Neural progenitor cell (in vitro differentiated cells): ENCODE measurements around the gene ZMYND8. TPM values are rescaled to one million over a fixed set of nuclear protein-coding genes. Genes with fewer than 3 reads are reported as not detected.

Experiments
- DNase-seq: peaks from one replicate; pipeline ENCODE4 v3.0.0-alpha.2; 2016; ENCODE audit warnings: low spot score
- H2AFZ ChIP-seq: fragments of 200-600 bp; sonication (generic); replicated peaks from 2 replicates; pipeline ENCODE4 v1.6.1; 2016; ENCODE audit warnings: antibody characterized with exemption
- H3F3A ChIP-seq: fragments of 200-600 bp; sonication (generic); 2 replicates; pipeline ENCODE4 v1.6.1; 2016; ENCODE audit warnings: antibody characterized with exemption, low read depth
- H3K27ac ChIP-seq: fragments of 200-600 bp; sonication (generic); 2 replicates; pipeline ENCODE4 v1.5.1; 2016; ENCODE audit warnings: mild to moderate bottlenecking
- H3K27me3 ChIP-seq: fragments of 200-600 bp; sonication (generic); 2 replicates; pipeline ENCODE4 v1.6.1; 2016; ENCODE audit warnings: mild to moderate bottlenecking, moderate library complexity
- H3K36me3 ChIP-seq: fragments of 200-600 bp; sonication (generic); 2 replicates; pipeline ENCODE4 v1.5.1; 2016
- H3K4me1 ChIP-seq: fragments of 200-600 bp; sonication (generic); 2 replicates; pipeline ENCODE4 v1.6.1; 2016; ENCODE audit warnings: mixed run types
- H3K4me2 ChIP-seq: fragments of 200-600 bp; sonication (generic); 2 replicates; pipeline ENCODE4 v1.6.1; 2016
- H3K4me3 ChIP-seq: fragments of 200-600 bp; sonication (generic); 2 replicates; pipeline ENCODE4 v1.5.1; 2016
- H3K79me2 ChIP-seq: fragments of 200-600 bp; sonication (generic); 2 replicates; pipeline ENCODE4 v1.6.1; 2016; ENCODE audit warnings: low read depth
- H3K9ac ChIP-seq: fragments of 200-600 bp; sonication (generic); 2 replicates; pipeline ENCODE4 v1.6.1; 2016
- H3K9me3 ChIP-seq: fragments of 200-600 bp; sonication (generic); 2 replicates; pipeline ENCODE4 v1.5.1; 2016; ENCODE audit warnings: low read depth
- H4K20me1 ChIP-seq: fragments of 200-600 bp; sonication (generic); 2 replicates; pipeline ENCODE4 v1.6.1; 2016; ENCODE audit warnings: low read depth
- H3K27ac Mint-ChIP-seq: 3 replicates; pipeline ENCODE4 v1.8.0; 2021; ENCODE audit warnings: mixed read lengths
- H3K27me3 Mint-ChIP-seq: 2 replicates; pipeline ENCODE4 v1.8.0; 2022; ENCODE audit warnings: low read depth, mild to moderate bottlenecking, inconsistent platforms, moderate library complexity, mixed read lengths; ENCODE audit not compliant: insufficient read depth
- H3K36me3 Mint-ChIP-seq: 3 replicates; pipeline ENCODE4 v1.8.0; 2021; ENCODE audit warnings: mixed read lengths
- H3K4me1 Mint-ChIP-seq: 3 replicates; pipeline ENCODE4 v1.8.0; 2021; ENCODE audit warnings: mixed read lengths
- H3K4me3 Mint-ChIP-seq: 3 replicates; pipeline ENCODE4 v1.8.0; 2021; ENCODE audit warnings: mild to moderate bottlenecking, moderate library complexity, mixed read lengths
- H3K9me3 Mint-ChIP-seq: 3 replicates; pipeline ENCODE4 v1.8.0; 2020; ENCODE audit warnings: mixed read lengths
- EZH2 ChIP-seq: fragments of 200-600 bp; sonication (generic); IDR thresholded peaks from 2 replicates; pipeline ENCODE4 v1.6.1; 2017; ENCODE audit warnings: antibody characterized with exemption, mild to moderate bottlenecking, moderate library complexity
- EZH2phosphoT487 ChIP-seq: fragments of 200-600 bp; sonication (generic); IDR thresholded peaks from 2 replicates; pipeline ENCODE4 v1.6.1; 2017; ENCODE audit warnings: antibody characterized with exemption
- total RNA-seq: library from RNA; depleted of rRNA; stranded (reverse); fragments of >200 nt; gene quantifications from 2 replicates; pipeline ENCODE4 v1.2.3, GENCODE V29; 2015; ENCODE audit warnings: low replicate concordance
- TF ChIP-seq, protein P1 (sequence below): fragments of 200-600 bp; sonication (generic); IDR thresholded peaks from 2 replicates; pipeline ENCODE4 v1.5.1; 2017; ENCODE audit warnings: antibody characterized with exemption, mild to moderate bottlenecking

ZMYND8 gene
- total RNA-seq, 1 donor from 2014 or later = 59.4 TPM

DNA sequence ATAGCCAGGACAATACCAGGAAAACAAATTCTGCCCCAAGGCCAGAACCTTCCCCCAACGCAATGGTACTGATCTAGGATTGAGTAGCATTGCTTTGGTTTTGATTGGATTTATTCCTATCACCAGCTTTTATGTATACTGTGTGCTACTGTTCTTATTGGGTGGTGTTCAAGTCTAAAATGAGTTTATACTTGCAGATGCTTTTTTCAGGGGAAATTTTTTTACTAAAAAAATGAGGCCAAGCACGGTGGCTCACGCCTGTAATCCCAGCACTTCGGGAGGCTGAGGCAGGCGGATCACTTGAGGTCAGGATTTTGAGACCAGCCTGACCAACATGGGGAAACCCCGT, 116.8 kb downstream of the ZMYND8 start:
- TF ChIP-seq, protein P1, sequence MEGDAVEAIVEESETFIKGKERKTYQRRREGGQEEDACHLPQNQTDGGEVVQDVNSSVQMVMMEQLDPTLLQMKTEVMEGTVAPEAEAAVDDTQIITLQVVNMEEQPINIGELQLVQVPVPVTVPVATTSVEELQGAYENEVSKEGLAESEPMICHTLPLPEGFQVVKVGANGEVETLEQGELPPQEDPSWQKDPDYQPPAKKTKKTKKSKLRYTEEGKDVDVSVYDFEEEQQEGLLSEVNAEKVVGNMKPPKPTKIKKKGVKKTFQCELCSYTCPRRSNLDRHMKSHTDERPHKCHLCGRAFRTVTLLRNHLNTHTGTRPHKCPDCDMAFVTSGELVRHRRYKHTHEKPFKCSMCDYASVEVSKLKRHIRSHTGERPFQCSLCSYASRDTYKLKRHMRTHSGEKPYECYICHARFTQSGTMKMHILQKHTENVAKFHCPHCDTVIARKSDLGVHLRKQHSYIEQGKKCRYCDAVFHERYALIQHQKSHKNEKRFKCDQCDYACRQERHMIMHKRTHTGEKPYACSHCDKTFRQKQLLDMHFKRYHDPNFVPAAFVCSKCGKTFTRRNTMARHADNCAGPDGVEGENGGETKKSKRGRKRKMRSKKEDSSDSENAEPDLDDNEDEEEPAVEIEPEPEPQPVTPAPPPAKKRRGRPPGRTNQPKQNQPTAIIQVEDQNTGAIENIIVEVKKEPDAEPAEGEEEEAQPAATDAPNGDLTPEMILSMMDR = no peak
- no peak for TF ChIP-seq EZH2
- no peak for TF ChIP-seq EZH2phosphoT487
- no peak overlapping the region for H3K4me2 ChIP-seq
- no peaks in the 10 kb centered on the region for H3K4me1 ChIP-seq
- peaks cover 10% of the 10 kb centered on the region for H4K20me1 ChIP-seq
- H3K4me3 Mint-ChIP-seq = no peak overlapping the region
- no peaks in the 10 kb centered on the region for H3K9me3 ChIP-seq
- no peaks in the 10 kb centered on the region for H3K27me3 ChIP-seq
- peaks cover 15% of the 10 kb centered on the region for H3K36me3 ChIP-seq
- H3K4me3 ChIP-seq = no peak overlapping the region
- no peak overlapping the region for H3K27ac ChIP-seq
- H3K9me3 Mint-ChIP-seq = no peaks in the 10 kb centered on the region
- no peaks in the 10 kb centered on the region for H3K4me1 Mint-ChIP-seq
- no peaks in the 10 kb centered on the region for H3K27me3 Mint-ChIP-seq
- H3K9ac ChIP-seq = no peak overlapping the region
- DNase-seq = no peak
- H2AFZ ChIP-seq = no peak overlapping the region
- H3K79me2 ChIP-seq = peaks cover 58% of the 10 kb centered on the region
- H3F3A ChIP-seq = peaks cover 5% of the 10 kb centered on the region
- H3K27ac Mint-ChIP-seq = no peak overlapping the region
- peaks cover 35% of the 10 kb centered on the region for H3K36me3 Mint-ChIP-seq

- H3K27me3 Mint-ChIP-seq = no peaks in the 10 kb centered on the region
- Histone ChIP-seq H3K9ac (no peak overlapping the region), H3K79me2 (peaks cover 57% of the 10 kb centered on the region), H2AFZ (no peak overlapping the region), H3K36me3 (peaks cover 19% of the 10 kb centered on the region), H3K9me3 (no peaks in the 10 kb centered on the region), H3K27me3 (no peaks in the 10 kb centered on the region), H3K4me3 (no peak overlapping the region), H3F3A (peaks cover 5% of the 10 kb centered on the region), H3K27ac (no peak overlapping the region), H3K4me2 (no peak overlapping the region), H3K4me1 (no peaks in the 10 kb centered on the region), H4K20me1 (peaks cover 5% of the 10 kb centered on the region)
- no peak overlapping the region for H3K4me3 Mint-ChIP-seq
- TF ChIP-seq EZH2 (no peak), EZH2phosphoT487 (no peak)
- TF ChIP-seq, protein P1 = no peak
- H3K4me1 Mint-ChIP-seq = no peaks in the 10 kb centered on the region
- H3K9me3 Mint-ChIP-seq = no peaks in the 10 kb centered on the region
- peaks cover 40% of the 10 kb centered on the region for H3K36me3 Mint-ChIP-seq
- DNase-seq = no peak
- no peak overlapping the region for H3K27ac Mint-ChIP-seq
These were observed 117.5 kb downstream of the ZMYND8 start for GRCh38 chr20:47238780-47239718.

DNA sequence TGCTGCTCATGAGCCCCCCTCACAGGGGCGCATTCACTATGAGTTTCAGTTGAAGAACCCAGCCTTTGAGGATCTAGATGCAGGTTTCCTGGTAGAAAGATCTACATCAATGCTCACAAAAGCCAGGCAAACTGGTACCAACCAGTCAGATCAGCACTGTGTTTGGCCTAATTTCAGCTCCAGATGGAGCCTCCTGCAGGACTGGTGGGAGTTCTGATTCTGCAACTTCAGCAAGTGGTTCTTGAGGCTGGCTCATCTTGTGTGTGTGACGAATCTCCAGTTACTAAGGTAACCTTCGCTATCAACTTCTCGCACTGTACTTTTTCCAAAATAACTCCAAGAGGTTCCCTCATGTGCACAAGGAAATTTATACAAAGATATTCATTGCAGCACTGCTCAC, 118.8 kb downstream of the ZMYND8 start:
- Histone ChIP-seq H3K4me3 (no peak overlapping the region), H3K4me2 (no peak overlapping the region), H3K79me2 (peaks cover 45% of the 10 kb centered on the region), H3K27me3 (no peaks in the 10 kb centered on the region), H3F3A (peaks cover 7% of the 10 kb centered on the region), H4K20me1 (peaks cover 5% of the 10 kb centered on the region), H2AFZ (no peak overlapping the region), H3K4me1 (no peaks in the 10 kb centered on the region), H3K27ac (no peak overlapping the region), H3K36me3 (peaks cover 19% of the 10 kb centered on the region), H3K9ac (no peak overlapping the region), H3K9me3 (no peaks in the 10 kb centered on the region)
- Mint-ChIP-seq H3K4me3 (no peak overlapping the region), H3K36me3 (peaks cover 37% of the 10 kb centered on the region), H3K4me1 (no peaks in the 10 kb centered on the region), H3K27me3 (peaks cover 3% of the 10 kb centered on the region), H3K27ac (no peak overlapping the region), H3K9me3 (no peaks in the 10 kb centered on the region)
- DNase-seq = no peak
- no peak for TF ChIP-seq EZH2phosphoT487
- no peak for TF ChIP-seq EZH2
- TF ChIP-seq, protein P1 = no peak
